Measurements from ENCODE around the gene RCL1. TPM values are rescaled to one million over a fixed set of nuclear protein-coding genes. Genes with fewer than 3 reads are reported as not detected.

RCL1 gene
- polyA plus RNA-seq, 2 of the 4 experiments (the other 2 are of a cell fraction), result 25.5 to 27.5 TPM

DNA sequence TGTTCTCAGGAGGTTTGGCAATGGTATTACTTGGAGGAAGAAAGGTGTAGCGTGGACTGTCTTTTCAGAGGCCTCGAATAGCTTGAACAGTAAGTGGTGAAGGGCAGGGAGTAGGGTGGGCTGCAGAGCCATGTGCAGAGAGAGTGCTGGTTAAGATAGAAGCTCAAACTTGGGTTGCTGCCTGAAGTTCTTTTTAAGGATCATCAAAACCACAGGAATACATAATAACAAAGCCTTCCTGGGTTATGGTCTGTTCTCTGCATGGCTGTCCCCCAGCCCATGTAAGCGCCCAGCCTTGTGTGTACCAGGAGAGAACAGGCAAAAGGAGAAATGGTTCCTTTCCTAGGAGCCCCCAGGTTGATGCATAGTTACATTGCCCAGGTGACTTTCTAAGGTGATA is 43.9 kb downstream of the RCL1 start:
- H3K9me3 ChIP-seq, result no peaks in the 10 kb centered on the region
- no peak overlapping the region for H3K4me2 ChIP-seq
- H3K27ac ChIP-seq, result no peak overlapping the region; a peak in 1 of 6 replicates
- DNase-seq (ENCODE audit: low read depth in 1 of 2, low spot score in 1 of 2) (no peak), ATAC-seq (no peak), FAIRE-seq (no peak)
- ChIA-PET POLR2A (no interaction called here), CTCF (interaction anchor here (1.3 to 2.1 kb wide), 2 partner anchors 74 to 77 kb away, joined by 3 to 7 read pairs; no protein-coding TSS in a partner anchor)
- H3K4me3 ChIP-seq, result no peak overlapping the region
- TF ChIP-seq ESRRA (IDR thresholded peaks at IDR 0.05; ENCODE audit: borderline replicate concordance, low read length) (no peak), CBX2 (IDR thresholded peaks at IDR 0.05; ENCODE audit: borderline replicate concordance, low read depth) (no peak), ZFP36 (IDR thresholded peaks at IDR 0.05; ENCODE audit: borderline replicate concordance, partially characterized antibody) (no peak), HEYL (CRISPR knock-in tag; IDR thresholded peaks at IDR 0.05) (no peak), JUN (IDR thresholded peaks at IDR 0.05) (no peak)
- peaks cover 56% of the 10 kb centered on the region for H3K4me1 ChIP-seq
- 95% methylated on average over 3 of the region's 3 CpGs for WGBS (ENCODE audit: missing lambda C conversion rate)

DNA sequence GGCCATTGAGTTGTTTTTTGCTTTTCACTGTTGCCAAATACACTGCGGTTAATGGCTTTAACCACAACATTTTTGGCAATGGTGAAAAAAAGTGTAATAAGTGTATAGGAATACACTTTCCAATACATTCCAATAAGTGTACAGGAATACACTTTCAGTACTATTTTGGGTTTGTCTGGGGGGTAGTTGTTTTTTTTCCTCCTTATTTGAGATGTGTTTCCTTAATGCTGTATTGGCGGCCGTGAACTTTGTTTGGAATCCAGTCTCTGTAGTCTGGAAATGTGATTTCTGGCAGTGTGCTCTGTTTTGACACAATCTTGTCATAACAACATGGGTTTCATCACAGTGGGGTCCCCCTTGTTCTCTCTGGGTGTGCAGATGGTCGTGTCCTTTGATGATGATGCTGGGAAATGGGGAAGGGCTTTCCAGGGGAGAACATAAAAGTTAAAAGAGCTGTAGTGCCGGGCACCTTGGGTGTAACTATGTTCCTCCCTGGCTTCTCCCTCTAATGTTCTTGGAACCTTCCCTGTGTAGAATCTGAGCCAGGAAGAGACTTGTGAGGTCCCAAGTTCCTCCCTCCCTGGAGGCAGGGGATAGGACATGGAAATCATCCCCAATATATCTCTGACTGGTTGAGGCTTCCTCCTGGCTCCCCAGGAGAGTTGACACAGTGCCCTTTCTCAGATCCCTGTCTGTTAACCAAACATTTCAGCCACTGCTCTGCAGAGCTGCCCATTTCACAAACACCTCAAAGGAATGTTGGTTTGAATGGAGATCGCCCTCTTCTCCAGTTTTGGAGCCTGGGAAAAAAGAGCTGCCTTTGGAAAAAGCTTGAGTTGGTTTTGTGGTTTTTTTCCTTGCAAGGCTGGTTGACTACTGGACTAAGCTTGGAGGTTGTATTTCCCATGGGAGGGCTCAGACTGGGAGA is 44.8 kb downstream of the RCL1 start:
- ATAC-seq, result no peak
- POLR2A ChIA-PET, result interaction anchor here (0.9 kb wide), 1 partner anchor 44 kb away, joined by 3 read pairs; the partner anchor contains the start of gene RCL1
- 82% methylated on average over 6 of the region's 6 CpGs for WGBS (ENCODE audit: missing lambda C conversion rate)
- H3K9me3 ChIP-seq, result no peaks in the 10 kb centered on the region
- H3K4me2 ChIP-seq, result no peak overlapping the region
- no peak for DNase-seq (ENCODE audit: low read depth in 1 of 2, low spot score in 1 of 2)
- no peak for FAIRE-seq
- CTCF ChIA-PET, result interaction anchor here (0.6 to 2.9 kb wide), 6 partner anchors 9 to 150 kb away, joined by 3 to 11 read pairs (median 4); no protein-coding TSS in a partner anchor
- H3K27ac ChIP-seq, result peak overlapping the region in 1 of 2 experiments; percentile 54; a peak in 1 of 6 replicates
- TF ChIP-seq FOSL2 (IDR thresholded peaks at IDR 0.05) (no peak), FOSL2 (CRISPR knock-in tag; IDR thresholded peaks at IDR 0.05) (no peak), SREBF2 (IDR thresholded peaks at IDR 0.05) (no peak), ZSCAN20 (CRISPR knock-in tag; IDR thresholded peaks at IDR 0.05) (no peak), ZC3H11A (IDR thresholded peaks at IDR 0.05) (no peak), KDM1A (IDR thresholded peaks at IDR 0.05; ENCODE audit: low read depth) (no peak), CHD4 (IDR thresholded peaks at IDR 0.05; ENCODE audit: borderline replicate concordance) (no peak), JUNB (IDR thresholded peaks at IDR 0.05) (no peak), TFCP2L1 (CRISPR knock-in tag; IDR thresholded peaks at IDR 0.05) (no peak), RCOR1 (IDR thresholded peaks at IDR 0.05; ENCODE audit: low read depth, low read length) (no peak), BHLHE40 (IDR thresholded peaks at IDR 0.05; ENCODE audit: low read depth, low read length) (no peak), MYC (IDR thresholded peaks at IDR 0.05; ENCODE audit: borderline replicate concordance, low read length) (no peak)
- TF ChIP-seq, protein P1, sequence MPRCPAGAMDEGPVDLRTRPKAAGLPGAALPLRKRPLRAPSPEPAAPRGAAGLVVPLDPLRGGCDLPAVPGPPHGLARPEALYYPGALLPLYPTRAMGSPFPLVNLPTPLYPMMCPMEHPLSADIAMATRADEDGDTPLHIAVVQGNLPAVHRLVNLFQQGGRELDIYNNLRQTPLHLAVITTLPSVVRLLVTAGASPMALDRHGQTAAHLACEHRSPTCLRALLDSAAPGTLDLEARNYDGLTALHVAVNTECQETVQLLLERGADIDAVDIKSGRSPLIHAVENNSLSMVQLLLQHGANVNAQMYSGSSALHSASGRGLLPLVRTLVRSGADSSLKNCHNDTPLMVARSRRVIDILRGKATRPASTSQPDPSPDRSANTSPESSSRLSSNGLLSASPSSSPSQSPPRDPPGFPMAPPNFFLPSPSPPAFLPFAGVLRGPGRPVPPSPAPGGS (IDR thresholded peaks at IDR 0.05), result no peak
- TF ChIP-seq, protein P2, sequence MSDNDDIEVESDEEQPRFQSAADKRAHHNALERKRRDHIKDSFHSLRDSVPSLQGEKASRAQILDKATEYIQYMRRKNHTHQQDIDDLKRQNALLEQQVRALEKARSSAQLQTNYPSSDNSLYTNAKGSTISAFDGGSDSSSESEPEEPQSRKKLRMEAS (IDR thresholded peaks at IDR 0.05), result no peak
- TF ChIP-seq, protein P3, sequence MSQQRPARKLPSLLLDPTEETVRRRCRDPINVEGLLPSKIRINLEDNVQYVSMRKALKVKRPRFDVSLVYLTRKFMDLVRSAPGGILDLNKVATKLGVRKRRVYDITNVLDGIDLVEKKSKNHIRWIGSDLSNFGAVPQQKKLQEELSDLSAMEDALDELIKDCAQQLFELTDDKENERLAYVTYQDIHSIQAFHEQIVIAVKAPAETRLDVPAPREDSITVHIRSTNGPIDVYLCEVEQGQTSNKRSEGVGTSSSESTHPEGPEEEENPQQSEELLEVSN (IDR thresholded peaks at IDR 0.05; ENCODE audit: borderline replicate concordance, low read depth), result no peak
- TF ChIP-seq, protein P4, sequence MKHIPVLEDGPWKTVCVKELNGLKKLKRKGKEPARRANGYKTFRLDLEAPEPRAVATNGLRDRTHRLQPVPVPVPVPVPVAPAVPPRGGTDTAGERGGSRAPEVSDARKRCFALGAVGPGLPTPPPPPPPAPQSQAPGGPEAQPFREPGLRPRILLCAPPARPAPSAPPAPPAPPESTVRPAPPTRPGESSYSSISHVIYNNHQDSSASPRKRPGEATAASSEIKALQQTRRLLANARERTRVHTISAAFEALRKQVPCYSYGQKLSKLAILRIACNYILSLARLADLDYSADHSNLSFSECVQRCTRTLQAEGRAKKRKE (CRISPR knock-in tag; IDR thresholded peaks at IDR 0.05; ENCODE audit: low read depth), result no peak
- TF ChIP-seq, protein P5, sequence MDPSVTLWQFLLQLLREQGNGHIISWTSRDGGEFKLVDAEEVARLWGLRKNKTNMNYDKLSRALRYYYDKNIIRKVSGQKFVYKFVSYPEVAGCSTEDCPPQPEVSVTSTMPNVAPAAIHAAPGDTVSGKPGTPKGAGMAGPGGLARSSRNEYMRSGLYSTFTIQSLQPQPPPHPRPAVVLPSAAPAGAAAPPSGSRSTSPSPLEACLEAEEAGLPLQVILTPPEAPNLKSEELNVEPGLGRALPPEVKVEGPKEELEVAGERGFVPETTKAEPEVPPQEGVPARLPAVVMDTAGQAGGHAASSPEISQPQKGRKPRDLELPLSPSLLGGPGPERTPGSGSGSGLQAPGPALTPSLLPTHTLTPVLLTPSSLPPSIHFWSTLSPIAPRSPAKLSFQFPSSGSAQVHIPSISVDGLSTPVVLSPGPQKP (IDR thresholded peaks at IDR 0.05; ENCODE audit: low read depth, low read length), result no peak
- peaks cover 47% of the 10 kb centered on the region for H3K4me1 ChIP-seq
- no peak overlapping the region for H3K4me3 ChIP-seq
